ENCODE results near the gene CAPZA1. TPM values are rescaled to one million over a fixed set of nuclear protein-coding genes. Genes with fewer than 3 reads are reported as not detected.

The CAPZA1 gene
- total RNA-seq, 1 experiment from 2014 or later = 171 TPM

GRCh38 chr1:112686417-112686816 lies 66.8 kb downstream of the CAPZA1 start:
- Histone ChIP-seq H3K36me3 (ENCODE audit: insufficient read depth, low read length, poor library complexity, severe bottlenecking) (peaks cover 10% of the 10 kb centered on the region), H3K27me3 (replicated peaks; ENCODE audit: insufficient read depth, low read depth, low read length, poor library complexity) (no peaks in the 10 kb centered on the region), H3K4me1 (ENCODE audit: insufficient read depth, low read length, poor library complexity, severe bottlenecking) (no peaks in the 10 kb centered on the region), H3K9me3 (ENCODE audit: low read depth, low read length, poor library complexity, severe bottlenecking) (no peaks in the 10 kb centered on the region), H3K4me3 (ENCODE audit: low read depth, low read length, poor library complexity, severe bottlenecking) (no peak overlapping the region), H3K27ac (ENCODE audit: low read depth, low read length, poor library complexity, severe bottlenecking) (no peak overlapping the region)
- POLR2A ChIA-PET (ENCODE audit: low non-redundant PET) = no interaction called here
- no peak for DNase-seq (ENCODE audit: low spot score)
- CTCF ChIA-PET = no interaction called here
- intact Hi-C loops (cut with micrococcal nuclease; ENCODE audit: unreplicated experiment) = no loop called here
- BruUV-seq (replicated peaks) = no TSS peak
- TF ChIP-seq, protein P1, sequence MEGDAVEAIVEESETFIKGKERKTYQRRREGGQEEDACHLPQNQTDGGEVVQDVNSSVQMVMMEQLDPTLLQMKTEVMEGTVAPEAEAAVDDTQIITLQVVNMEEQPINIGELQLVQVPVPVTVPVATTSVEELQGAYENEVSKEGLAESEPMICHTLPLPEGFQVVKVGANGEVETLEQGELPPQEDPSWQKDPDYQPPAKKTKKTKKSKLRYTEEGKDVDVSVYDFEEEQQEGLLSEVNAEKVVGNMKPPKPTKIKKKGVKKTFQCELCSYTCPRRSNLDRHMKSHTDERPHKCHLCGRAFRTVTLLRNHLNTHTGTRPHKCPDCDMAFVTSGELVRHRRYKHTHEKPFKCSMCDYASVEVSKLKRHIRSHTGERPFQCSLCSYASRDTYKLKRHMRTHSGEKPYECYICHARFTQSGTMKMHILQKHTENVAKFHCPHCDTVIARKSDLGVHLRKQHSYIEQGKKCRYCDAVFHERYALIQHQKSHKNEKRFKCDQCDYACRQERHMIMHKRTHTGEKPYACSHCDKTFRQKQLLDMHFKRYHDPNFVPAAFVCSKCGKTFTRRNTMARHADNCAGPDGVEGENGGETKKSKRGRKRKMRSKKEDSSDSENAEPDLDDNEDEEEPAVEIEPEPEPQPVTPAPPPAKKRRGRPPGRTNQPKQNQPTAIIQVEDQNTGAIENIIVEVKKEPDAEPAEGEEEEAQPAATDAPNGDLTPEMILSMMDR (conservative IDR thresholded peaks at IDR 0.05; ENCODE audit: low read depth, low read length) = no peak

GRCh38 chr1:112686835-112687234 lies 67.2 kb downstream of the CAPZA1 start:
- Histone ChIP-seq H3K27me3 (replicated peaks; ENCODE audit: insufficient read depth, low read depth, low read length, poor library complexity) (no peaks in the 10 kb centered on the region), H3K4me1 (ENCODE audit: insufficient read depth, low read length, poor library complexity, severe bottlenecking) (no peaks in the 10 kb centered on the region), H3K27ac (ENCODE audit: low read depth, low read length, poor library complexity, severe bottlenecking) (no peak overlapping the region), H3K4me3 (ENCODE audit: low read depth, low read length, poor library complexity, severe bottlenecking) (no peak overlapping the region), H3K9me3 (ENCODE audit: low read depth, low read length, poor library complexity, severe bottlenecking) (no peaks in the 10 kb centered on the region), H3K36me3 (ENCODE audit: insufficient read depth, low read length, poor library complexity, severe bottlenecking) (peaks cover 12% of the 10 kb centered on the region)
- TF ChIP-seq EZH2 (IDR thresholded peaks at IDR 0.05; ENCODE audit: borderline replicate concordance, low read depth, low read length, poor library complexity, severe bottlenecking) = no peak
- TF ChIP-seq, protein P1 (conservative IDR thresholded peaks at IDR 0.05; ENCODE audit: low read depth, low read length) = no peak
- no TSS peak for BruUV-seq (replicated peaks)
- POLR2A ChIA-PET (ENCODE audit: low non-redundant PET) = no interaction called here
- CTCF ChIA-PET = no interaction called here
- DNase-seq (ENCODE audit: low spot score) = no peak
- intact Hi-C loops (cut with micrococcal nuclease; ENCODE audit: unreplicated experiment) = no loop called here

DNA sequence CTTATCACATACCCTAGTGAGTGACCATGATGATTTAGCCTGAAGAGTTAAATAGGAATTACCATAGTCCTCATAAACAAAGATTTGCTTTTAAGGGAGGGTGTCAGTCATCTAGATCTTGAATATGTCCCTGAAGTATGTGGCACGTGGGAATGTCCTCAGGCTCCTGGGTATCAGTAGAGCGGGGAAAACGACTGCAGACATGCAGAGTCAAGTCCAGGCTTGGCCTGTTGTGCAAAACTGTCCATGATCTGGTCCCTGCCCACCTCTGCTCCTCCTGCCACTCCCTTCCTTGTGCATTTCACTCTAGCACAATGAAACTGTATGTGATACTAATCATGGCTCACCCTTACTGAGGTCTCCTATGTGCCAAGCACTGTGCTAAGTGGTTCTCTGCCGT lies 67.7 kb downstream of the CAPZA1 start:
- H3K27me3 ChIP-seq (replicated peaks; ENCODE audit: insufficient read depth, low read depth, low read length, poor library complexity) = no peaks in the 10 kb centered on the region
- H3K27ac ChIP-seq (ENCODE audit: low read depth, low read length, poor library complexity, severe bottlenecking) = no peak overlapping the region
- DNase-seq (ENCODE audit: low spot score) = no peak
- BruUV-seq (replicated peaks) = no TSS peak
- CTCF ChIA-PET = no interaction called here
- intact Hi-C loops (cut with micrococcal nuclease; ENCODE audit: unreplicated experiment) = no loop called here
- H3K36me3 ChIP-seq (ENCODE audit: insufficient read depth, low read length, poor library complexity, severe bottlenecking) = peaks cover 17% of the 10 kb centered on the region
- no peak overlapping the region for H3K4me3 ChIP-seq (ENCODE audit: low read depth, low read length, poor library complexity, severe bottlenecking)
- no peaks in the 10 kb centered on the region for H3K4me1 ChIP-seq (ENCODE audit: insufficient read depth, low read length, poor library complexity, severe bottlenecking)
- no peaks in the 10 kb centered on the region for H3K9me3 ChIP-seq (ENCODE audit: low read depth, low read length, poor library complexity, severe bottlenecking)
- POLR2A ChIA-PET (ENCODE audit: low non-redundant PET) = no interaction called here
- TF ChIP-seq, protein P1 (conservative IDR thresholded peaks at IDR 0.05; ENCODE audit: low read depth, low read length) = no peak
- TF ChIP-seq EZH2 (IDR thresholded peaks at IDR 0.05; ENCODE audit: borderline replicate concordance, low read depth, low read length, poor library complexity, severe bottlenecking) = no peak
